GM12891 (cell line): ENCODE results near the gene CFAP100.

Experiments used
- DNase-seq: peaks from one replicate; pipeline ENCODE4 v3.0.0; 2011; ENCODE audit warnings: low spot score; ENCODE audit not compliant: insufficient read length
- FAIRE-seq: peaks from 2 replicates; lab custom pipeline; 2011; peaks lifted over from hg19 to GRCh38; lab: Jason Lieb, UNC
- PAX5 ChIP-seq: IDR thresholded peaks from 2 replicates; pipeline ENCODE4 v1.6.1; 2011; ENCODE audit warnings: low read length, moderate library complexity, mild to moderate bottlenecking; ENCODE audit not compliant: insufficient read depth, severe bottlenecking
- POLR2A ChIP-seq: IDR thresholded peaks from 2 replicates; pipeline ENCODE4 v1.6.1; 2011; ENCODE audit warnings: low read depth, low read length, control low read depth
- POLR2AphosphoS5 ChIP-seq: IDR thresholded peaks from 2 replicates; pipeline ENCODE4 v1.6.1; 2011; ENCODE audit warnings: low read depth, low read length, control low read depth
- POU2F2 ChIP-seq: IDR thresholded peaks from 2 replicates; pipeline ENCODE4 v1.6.1; 2011; ENCODE audit warnings: low read depth, mild to moderate bottlenecking, control low read depth, low read length, moderate library complexity
- SPI1 ChIP-seq: IDR thresholded peaks from 2 replicates; pipeline ENCODE4 v1.6.1; 2011; ENCODE audit warnings: low read depth, low read length, control low read depth
- TAF1 ChIP-seq: IDR thresholded peaks from 2 replicates; pipeline ENCODE4 v1.6.1; 2011; ENCODE audit warnings: low read depth, low read length, control low read depth

Gene CFAP100

GRCh38 chr3:126412841-126413692 is 18.4 kb downstream of the CFAP100 start:
- FAIRE-seq (no peak), DNase-seq (no peak)

GRCh38 chr3:126413693-126414080 is 19.0 kb downstream of the CFAP100 start:
- no peak for DNase-seq
- FAIRE-seq: no peak
- TF ChIP-seq POLR2AphosphoS5: no peak

More at GRCh38 chr3:126412841-126413692, 18.4 kb downstream of the CFAP100 start:
- TF ChIP-seq POU2F2 (no peak), PAX5 (no peak), TAF1 (no peak), POLR2AphosphoS5 (no peak), POLR2A (no peak), SPI1 (no peak)

GRCh38 chr3:126414406-126414805 is 19.7 kb downstream of the CFAP100 start:
- TF ChIP-seq POLR2AphosphoS5 (no peak), POLR2A (no peak), SPI1 (no peak), PAX5 (no peak), TAF1 (no peak)
- FAIRE-seq: no peak
- DNase-seq: no peak

- TF ChIP-seq TAF1: no peak
- no peak for TF ChIP-seq PAX5
- no peak for TF ChIP-seq SPI1
- TF ChIP-seq POLR2AphosphoS5: no peak
- TF ChIP-seq POU2F2: no peak
- TF ChIP-seq POLR2A: no peak
- FAIRE-seq: no peak
- no peak for DNase-seq
Observed at GRCh38 chr3:126414961-126415660, 20.4 kb downstream of the CFAP100 start.

- no peak for TF ChIP-seq POLR2A
- no peak for TF ChIP-seq POLR2AphosphoS5
- no peak for TF ChIP-seq TAF1
- no peak for TF ChIP-seq PAX5
- TF ChIP-seq POU2F2: no peak
- no peak for TF ChIP-seq SPI1
- DNase-seq (no peak), FAIRE-seq (no peak)
Observed at GRCh38 chr3:126415661-126416591, 21.2 kb downstream of the CFAP100 start.

GRCh38 chr3:126416943-126417342 is 22.2 kb downstream of the CFAP100 start:
- DNase-seq (no peak), FAIRE-seq (no peak)
- TF ChIP-seq POU2F2 (no peak), SPI1 (no peak), TAF1 (no peak), PAX5 (no peak), POLR2AphosphoS5 (no peak), POLR2A (no peak)

- FAIRE-seq: no peak
- no peak for DNase-seq
- TF ChIP-seq POU2F2 (no peak), POLR2A (no peak), POLR2AphosphoS5 (no peak), TAF1 (no peak)
Observed at GRCh38 chr3:126417515-126417914, 22.8 kb downstream of the CFAP100 start.

- TF ChIP-seq POLR2A (no peak), POLR2AphosphoS5 (no peak), SPI1 (no peak), POU2F2 (no peak), PAX5 (no peak), TAF1 (no peak)
- DNase-seq (no peak), FAIRE-seq (no peak)
Observed at GRCh38 chr3:126417981-126418530, 23.3 kb downstream of the CFAP100 start.
